GM23338 (cell line): Measurements from ENCODE around the gene BCORL1. TPM values are rescaled to one million over a fixed set of nuclear protein-coding genes. Genes with fewer than 3 reads are reported as not detected.

Experiments used
- ATAC-seq: fragments of 200-7000 bp; cut with Tn5 transposase; 3 replicates; pipeline ENCODE4 v1.9.1; 2020
- DNase-seq: peaks from one replicate; pipeline ENCODE4 v3.0.0-alpha.2; 2015; ENCODE audit warnings: low spot score
- H2AFZ ChIP-seq: fragments of 200-600 bp; sonication (generic); 2 replicates; pipeline ENCODE4 v1.8.0; 2016; ENCODE audit warnings: antibody characterized with exemption, mild to moderate bottlenecking, moderate library complexity
- H3F3A ChIP-seq: fragments of 200-600 bp; sonication (generic); replicated peaks from 2 replicates; pipeline ENCODE4 v1.8.0; 2017; ENCODE audit warnings: antibody characterized with exemption, mixed run types, low read depth
- H3K27ac ChIP-seq: fragments of 200-600 bp; sonication (generic); 2 replicates; pipeline ENCODE4 v1.6.1; 2016; ENCODE audit warnings: low read depth
- H3K27me3 ChIP-seq: fragments of 200-600 bp; sonication (generic); 2 replicates; pipeline ENCODE4 v1.8.0; 2016; ENCODE audit warnings: mild to moderate bottlenecking, mixed run types, moderate library complexity; ENCODE audit not compliant: insufficient read depth
- H3K36me3 ChIP-seq: fragments of 200-600 bp; sonication (generic); 2 replicates; pipeline ENCODE4 v1.8.0; 2016; ENCODE audit warnings: mild to moderate bottlenecking; ENCODE audit not compliant: insufficient read depth
- H3K4me1 ChIP-seq: fragments of 200-600 bp; sonication (generic); 2 replicates; pipeline ENCODE4 v1.8.0; 2016; ENCODE audit warnings: mild to moderate bottlenecking, moderate library complexity; ENCODE audit not compliant: insufficient read depth
- H3K4me2 ChIP-seq: fragments of 200-600 bp; sonication (generic); 2 replicates; pipeline ENCODE4 v1.7.1; 2017; ENCODE audit warnings: mixed run types
- H3K4me3 ChIP-seq: fragments of 200-600 bp; sonication (generic); 2 replicates; pipeline ENCODE4 v1.6.1; 2016; ENCODE audit warnings: mixed run types
- H3K79me2 ChIP-seq: fragments of 200-600 bp; sonication (generic); replicated peaks from 2 replicates; pipeline ENCODE4 v1.8.0; 2017; ENCODE audit warnings: mild to moderate bottlenecking; ENCODE audit not compliant: insufficient read depth
- H3K9me2 ChIP-seq: fragments of 200-600 bp; sonication (generic); 2 replicates; pipeline ENCODE4 v1.8.0; 2017; ENCODE audit not compliant: insufficient read depth
- H4K20me1 ChIP-seq: fragments of 200-600 bp; sonication (generic); replicated peaks from 2 replicates; pipeline ENCODE4 v1.8.0; 2017; ENCODE audit warnings: mild to moderate bottlenecking; ENCODE audit not compliant: insufficient read depth
- H3K27ac Mint-ChIP-seq: 2 replicates; pipeline ENCODE4 v1.8.0; 2020; ENCODE audit warnings: inconsistent platforms, mild to moderate bottlenecking, moderate library complexity, mixed read lengths
- H3K27me3 Mint-ChIP-seq: 3 replicates; pipeline ENCODE4 v1.8.0; 2022; ENCODE audit warnings: low read depth, mild to moderate bottlenecking, moderate library complexity, mixed read lengths, inconsistent platforms; ENCODE audit not compliant: insufficient read depth, poor library complexity
- H3K36me3 Mint-ChIP-seq: 3 replicates; pipeline ENCODE4 v1.8.0; 2021; ENCODE audit warnings: low read depth, mild to moderate bottlenecking, inconsistent platforms, moderate library complexity, mixed read lengths
- H3K4me1 Mint-ChIP-seq: 3 replicates; pipeline ENCODE4 v1.8.0; 2020; ENCODE audit warnings: mild to moderate bottlenecking, inconsistent platforms, mixed read lengths
- H3K4me3 Mint-ChIP-seq: 3 replicates; pipeline ENCODE4 v1.8.0; 2021; ENCODE audit warnings: moderate library complexity, mild to moderate bottlenecking, inconsistent platforms, mixed read lengths
- H3K9me3 Mint-ChIP-seq: 3 replicates; pipeline ENCODE4 v1.8.0; 2020; ENCODE audit warnings: moderate library complexity, mild to moderate bottlenecking, inconsistent platforms, mixed read lengths
- EZH2 ChIP-seq: fragments of 200-600 bp; sonication (generic); IDR thresholded peaks from one replicate; pipeline ENCODE4 v1.8.0; 2017; ENCODE audit warnings: antibody characterized with exemption, mild to moderate bottlenecking, low read depth; ENCODE audit not compliant: unreplicated experiment
- EZH2phosphoT487 ChIP-seq: fragments of 200-600 bp; sonication (generic); IDR thresholded peaks from one replicate; pipeline ENCODE4 v1.8.1; 2018; ENCODE audit warnings: antibody characterized with exemption; ENCODE audit not compliant: unreplicated experiment
- JUNB ChIP-seq: IDR thresholded peaks from one replicate; pipeline ENCODE4 v1.6.1; 2016; ENCODE audit warnings: antibody characterized with exemption; ENCODE audit not compliant: unreplicated experiment
- polyA plus RNA-seq: library from polyadenylated mRNA; unstranded; fragments of >200 nt; fragmentation: Nextera tagmentation; extraction: Ambion mirVana; gene quantifications from 2 replicates; pipeline ENCODE4 v1.2.1, GENCODE V29; 2016
- total RNA-seq: library from RNA; depleted of rRNA; stranded (reverse); fragments of >200 nt; shearing (Covaris generic); gene quantifications from 2 replicates; pipeline ENCODE4 v1.2.3, GENCODE V29; 2014
- TF ChIP-seq, protein P1 (sequence below): fragments of 250-450 bp; sonication (Bioruptor Pico); IDR thresholded peaks from 2 replicates; pipeline ENCODE4 v1.5.0; 2020; ENCODE audit warnings: mild to moderate bottlenecking, moderate library complexity
- TF ChIP-seq, protein P2 (sequence below): IDR thresholded peaks from 2 replicates; pipeline ENCODE4 v1.6.1; 2016; ENCODE audit warnings: antibody characterized with exemption

The BCORL1 gene
- total and polyA plus RNA-seq, 2 experiments from 2014 or later: 2.6 to 2.7 TPM

DNA sequence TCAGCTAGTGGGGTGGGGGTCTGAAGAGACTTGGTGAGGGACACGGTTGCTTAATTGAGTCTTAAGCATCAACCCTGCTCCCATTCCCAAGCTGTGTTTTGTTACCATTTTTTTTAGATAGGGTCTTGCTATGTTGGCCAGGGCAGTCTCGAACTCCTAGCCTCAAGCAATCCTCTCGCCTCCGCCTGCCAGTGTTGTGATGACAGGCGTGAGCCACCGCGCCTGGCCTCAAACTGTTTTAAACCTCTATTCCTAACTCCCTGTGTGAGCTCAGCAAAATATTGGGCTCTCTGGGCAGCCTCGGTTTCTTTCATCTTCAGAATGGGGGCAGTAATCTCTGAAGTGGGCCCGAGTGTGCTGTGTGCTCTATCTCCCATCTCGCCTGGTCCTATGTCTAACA lies 26.3 kb upstream of the BCORL1 start (continued):
- TF ChIP-seq, protein P1, sequence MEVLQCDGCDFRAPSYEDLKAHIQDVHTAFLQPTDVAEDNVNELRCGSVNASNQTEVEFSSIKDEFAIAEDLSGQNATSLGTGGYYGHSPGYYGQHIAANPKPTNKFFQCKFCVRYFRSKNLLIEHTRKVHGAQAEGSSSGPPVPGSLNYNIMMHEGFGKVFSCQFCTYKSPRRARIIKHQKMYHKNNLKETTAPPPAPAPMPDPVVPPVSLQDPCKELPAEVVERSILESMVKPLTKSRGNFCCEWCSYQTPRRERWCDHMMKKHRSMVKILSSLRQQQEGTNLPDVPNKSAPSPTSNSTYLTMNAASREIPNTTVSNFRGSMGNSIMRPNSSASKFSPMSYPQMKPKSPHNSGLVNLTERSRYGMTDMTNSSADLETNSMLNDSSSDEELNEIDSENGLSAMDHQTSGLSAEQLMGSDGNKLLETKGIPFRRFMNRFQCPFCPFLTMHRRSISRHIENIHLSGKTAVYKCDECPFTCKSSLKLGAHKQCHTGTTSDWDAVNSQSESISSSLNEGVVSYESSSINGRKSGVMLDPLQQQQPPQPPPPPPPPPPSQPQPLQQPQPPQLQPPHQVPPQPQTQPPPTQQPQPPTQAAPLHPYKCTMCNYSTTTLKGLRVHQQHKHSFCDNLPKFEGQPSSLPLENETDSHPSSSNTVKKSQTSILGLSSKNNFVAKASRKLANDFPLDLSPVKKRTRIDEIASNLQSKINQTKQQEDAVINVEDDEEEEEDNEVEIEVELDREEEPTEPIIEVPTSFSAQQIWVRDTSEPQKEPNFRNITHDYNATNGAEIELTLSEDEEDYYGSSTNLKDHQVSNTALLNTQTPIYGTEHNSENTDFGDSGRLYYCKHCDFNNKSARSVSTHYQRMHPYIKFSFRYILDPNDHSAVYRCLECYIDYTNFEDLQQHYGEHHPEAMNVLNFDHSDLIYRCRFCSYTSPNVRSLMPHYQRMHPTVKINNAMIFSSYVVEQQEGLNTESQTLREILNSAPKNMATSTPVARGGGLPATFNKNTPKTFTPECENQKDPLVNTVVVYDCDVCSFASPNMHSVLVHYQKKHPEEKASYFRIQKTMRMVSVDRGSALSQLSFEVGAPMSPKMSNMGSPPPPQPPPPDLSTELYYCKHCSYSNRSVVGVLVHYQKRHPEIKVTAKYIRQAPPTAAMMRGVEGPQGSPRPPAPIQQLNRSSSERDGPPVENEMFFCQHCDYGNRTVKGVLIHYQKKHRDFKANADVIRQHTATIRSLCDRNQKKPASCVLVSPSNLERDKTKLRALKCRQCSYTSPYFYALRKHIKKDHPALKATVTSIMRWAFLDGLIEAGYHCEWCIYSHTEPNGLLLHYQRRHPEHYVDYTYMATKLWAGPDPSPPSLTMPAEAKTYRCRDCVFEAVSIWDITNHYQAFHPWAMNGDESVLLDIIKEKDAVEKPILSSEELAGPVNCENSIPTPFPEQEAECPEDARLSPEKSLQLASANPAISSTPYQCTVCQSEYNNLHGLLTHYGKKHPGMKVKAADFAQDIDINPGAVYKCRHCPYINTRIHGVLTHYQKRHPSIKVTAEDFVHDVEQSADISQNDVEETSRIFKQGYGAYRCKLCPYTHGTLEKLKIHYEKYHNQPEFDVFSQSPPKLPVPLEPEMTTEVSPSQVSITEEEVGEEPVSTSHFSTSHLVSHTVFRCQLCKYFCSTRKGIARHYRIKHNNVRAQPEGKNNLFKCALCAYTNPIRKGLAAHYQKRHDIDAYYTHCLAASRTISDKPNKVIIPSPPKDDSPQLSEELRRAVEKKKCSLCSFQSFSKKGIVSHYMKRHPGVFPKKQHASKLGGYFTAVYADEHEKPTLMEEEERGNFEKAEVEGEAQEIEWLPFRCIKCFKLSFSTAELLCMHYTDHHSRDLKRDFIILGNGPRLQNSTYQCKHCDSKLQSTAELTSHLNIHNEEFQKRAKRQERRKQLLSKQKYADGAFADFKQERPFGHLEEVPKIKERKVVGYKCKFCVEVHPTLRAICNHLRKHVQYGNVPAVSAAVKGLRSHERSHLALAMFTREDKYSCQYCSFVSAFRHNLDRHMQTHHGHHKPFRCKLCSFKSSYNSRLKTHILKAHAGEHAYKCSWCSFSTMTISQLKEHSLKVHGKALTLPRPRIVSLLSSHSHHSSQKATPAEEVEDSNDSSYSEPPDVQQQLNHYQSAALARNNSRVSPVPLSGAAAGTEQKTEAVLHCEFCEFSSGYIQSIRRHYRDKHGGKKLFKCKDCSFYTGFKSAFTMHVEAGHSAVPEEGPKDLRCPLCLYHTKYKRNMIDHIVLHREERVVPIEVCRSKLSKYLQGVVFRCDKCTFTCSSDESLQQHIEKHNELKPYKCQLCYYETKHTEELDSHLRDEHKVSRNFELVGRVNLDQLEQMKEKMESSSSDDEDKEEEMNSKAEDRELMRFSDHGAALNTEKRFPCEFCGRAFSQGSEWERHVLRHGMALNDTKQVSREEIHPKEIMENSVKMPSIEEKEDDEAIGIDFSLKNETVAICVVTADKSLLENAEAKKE (CRISPR knock-in tag): no peak
- no peak for TF ChIP-seq JUNB
- TF ChIP-seq EZH2phosphoT487: no peak
- no peak for TF ChIP-seq EZH2

- Mint-ChIP-seq H3K4me3 (peak overlapping the region; percentile 72), H3K36me3 (no peaks in the 10 kb centered on the region), H3K27me3 (peaks cover 90% of the 10 kb centered on the region), H3K4me1 (peaks cover 34% of the 10 kb centered on the region), H3K9me3 (no peaks in the 10 kb centered on the region), H3K27ac (no peak overlapping the region)
- Histone ChIP-seq H3K79me2 (no peaks in the 10 kb centered on the region), H3K36me3 (no peaks in the 10 kb centered on the region), H3K9me2 (no peaks in the 10 kb centered on the region), H2AFZ (peak overlapping the region; percentile 69; the same call in 1 of the 2 replicates), H3K4me1 (peaks cover 18% of the 10 kb centered on the region), H4K20me1 (no peaks in the 10 kb centered on the region), H3K27ac (no peak overlapping the region), H3F3A (no peaks in the 10 kb centered on the region), H3K4me3 (peak overlapping the region; percentile 56), H3K27me3 (peaks cover 90% of the 10 kb centered on the region), H3K4me2 (peak overlapping the region; percentile 73)
- no peak for DNase-seq
- ATAC-seq: no peak
- peak; percentile 39 for TF ChIP-seq EZH2
- TF ChIP-seq, protein P2, sequence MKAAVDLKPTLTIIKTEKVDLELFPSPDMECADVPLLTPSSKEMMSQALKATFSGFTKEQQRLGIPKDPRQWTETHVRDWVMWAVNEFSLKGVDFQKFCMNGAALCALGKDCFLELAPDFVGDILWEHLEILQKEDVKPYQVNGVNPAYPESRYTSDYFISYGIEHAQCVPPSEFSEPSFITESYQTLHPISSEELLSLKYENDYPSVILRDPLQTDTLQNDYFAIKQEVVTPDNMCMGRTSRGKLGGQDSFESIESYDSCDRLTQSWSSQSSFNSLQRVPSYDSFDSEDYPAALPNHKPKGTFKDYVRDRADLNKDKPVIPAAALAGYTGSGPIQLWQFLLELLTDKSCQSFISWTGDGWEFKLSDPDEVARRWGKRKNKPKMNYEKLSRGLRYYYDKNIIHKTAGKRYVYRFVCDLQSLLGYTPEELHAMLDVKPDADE: no peak
Measured at GRCh38 chrX:129956765-129957164, 25.7 kb upstream of the BCORL1 start.
